ENCODE measurements around the gene MTHFD2.

GRCh38 chr2:74238879-74239278 is 40.5 kb downstream of the MTHFD2 start:
- TF ChIP-seq, protein P1, sequence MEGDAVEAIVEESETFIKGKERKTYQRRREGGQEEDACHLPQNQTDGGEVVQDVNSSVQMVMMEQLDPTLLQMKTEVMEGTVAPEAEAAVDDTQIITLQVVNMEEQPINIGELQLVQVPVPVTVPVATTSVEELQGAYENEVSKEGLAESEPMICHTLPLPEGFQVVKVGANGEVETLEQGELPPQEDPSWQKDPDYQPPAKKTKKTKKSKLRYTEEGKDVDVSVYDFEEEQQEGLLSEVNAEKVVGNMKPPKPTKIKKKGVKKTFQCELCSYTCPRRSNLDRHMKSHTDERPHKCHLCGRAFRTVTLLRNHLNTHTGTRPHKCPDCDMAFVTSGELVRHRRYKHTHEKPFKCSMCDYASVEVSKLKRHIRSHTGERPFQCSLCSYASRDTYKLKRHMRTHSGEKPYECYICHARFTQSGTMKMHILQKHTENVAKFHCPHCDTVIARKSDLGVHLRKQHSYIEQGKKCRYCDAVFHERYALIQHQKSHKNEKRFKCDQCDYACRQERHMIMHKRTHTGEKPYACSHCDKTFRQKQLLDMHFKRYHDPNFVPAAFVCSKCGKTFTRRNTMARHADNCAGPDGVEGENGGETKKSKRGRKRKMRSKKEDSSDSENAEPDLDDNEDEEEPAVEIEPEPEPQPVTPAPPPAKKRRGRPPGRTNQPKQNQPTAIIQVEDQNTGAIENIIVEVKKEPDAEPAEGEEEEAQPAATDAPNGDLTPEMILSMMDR (IDR thresholded peaks at IDR 0.05; ENCODE audit: borderline replicate concordance, extremely low read depth, low read length, poor library complexity, severe bottlenecking), result no peak
- no peak for TF ChIP-seq EZH2 (IDR thresholded peaks at IDR 0.05; ENCODE audit: borderline replicate concordance, low read depth, low read length, severe bottlenecking)
